HEK293T (cell line): Measurements from ENCODE around the gene SERPINI2.

Experiments
- BHLHE40 ChIP-seq: fragments of 450-650 bp; IDR thresholded peaks from 2 replicates; pipeline ENCODE4 v1.6.1; 2016; ENCODE audit warnings: mild to moderate bottlenecking, moderate library complexity, borderline replicate concordance
- FOXA1 ChIP-seq: fragments of 450-650 bp; IDR thresholded peaks from 2 replicates; pipeline ENCODE4 v1.6.1; 2016; ENCODE audit warnings: mild to moderate bottlenecking
- HDGF ChIP-seq: fragments of 450-650 bp; IDR thresholded peaks from 2 replicates; pipeline ENCODE4 v1.6.1; 2017; ENCODE audit warnings: antibody characterized with exemption, borderline replicate concordance
- NFRKB ChIP-seq: fragments of 450-650 bp; IDR thresholded peaks from 2 replicates; pipeline ENCODE4 v1.6.1; 2016; ENCODE audit warnings: mild to moderate bottlenecking, moderate library complexity
- TARDBP ChIP-seq: fragments of 450-650 bp; IDR thresholded peaks from 2 replicates; pipeline ENCODE4 v1.6.1; 2016
- ZNF384 ChIP-seq: fragments of 450-650 bp; IDR thresholded peaks from 2 replicates; pipeline ENCODE4 v1.6.1; 2016

DNA sequence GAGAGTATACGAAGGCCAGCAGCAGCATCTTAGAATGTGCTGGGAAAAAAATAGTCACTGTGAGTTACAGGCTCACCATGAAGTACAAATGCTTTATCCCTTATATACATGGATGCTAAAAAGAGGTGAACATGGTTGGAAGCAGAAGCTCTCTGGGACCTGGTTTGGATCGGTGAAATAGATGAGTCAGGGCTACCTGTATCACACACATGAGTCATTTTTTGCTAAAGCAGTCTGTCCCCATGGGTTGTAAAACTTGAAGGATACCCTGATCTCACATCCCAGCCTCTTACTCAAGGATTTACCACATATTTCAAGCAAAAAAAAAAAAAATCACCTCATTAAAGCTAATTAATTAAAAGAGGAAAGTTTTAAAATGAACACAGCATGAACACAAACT, 6.9 kb upstream of the SERPINI2 start:
- TF ChIP-seq NFRKB (no peak), FOXA1 (no peak), BHLHE40 (no peak), TARDBP (no peak), ZNF384 (no peak), HDGF (no peak)
